Keratinocyte (primary cell): ENCODE data around the gene UROC1. TPM values are rescaled to one million over a fixed set of nuclear protein-coding genes. Genes with fewer than 3 reads are reported as not detected.

Experiments used
- DNase-seq: peaks from one replicate; pipeline ENCODE4 v3.0.0-alpha.2; 2011; ENCODE audit warnings: low read depth, missing footprints, low spot score
- FAIRE-seq: peaks from 2 replicates; lab custom pipeline; 2011; peaks lifted over from hg19 to GRCh38; lab: Jason Lieb, UNC
- H2AFZ ChIP-seq: 2 replicates; pipeline ENCODE4 v1.6.0; 2012; ENCODE audit warnings: low read length, control low read depth, inconsistent platforms; ENCODE audit not compliant: control insufficient read depth
- H3K27ac ChIP-seq: 2 replicates; pipeline ENCODE4 v1.5.1; 2011; ENCODE audit warnings: low read length; ENCODE audit not compliant: control insufficient read depth, insufficient read depth
- H3K27me3 ChIP-seq: 3 replicates; pipeline ENCODE4 v1.6.0; 2011; ENCODE audit warnings: low read length; ENCODE audit not compliant: control insufficient read depth, insufficient read depth; ENCODE audit errors: extremely low read depth
- H3K36me3 ChIP-seq, 2 experiments: 2 replicates in 1 of 2; 3 replicates in 1 of 2; pipeline ENCODE4 v1.5.1; 2011; ENCODE audit warnings: low read length in 2 of 2, mild to moderate bottlenecking in 1 of 2; ENCODE audit not compliant: control insufficient read depth in 2 of 2, insufficient read depth in 2 of 2; ENCODE audit errors: extremely low read depth in 1 of 2
- H3K4me1 ChIP-seq: 3 replicates; pipeline ENCODE4 v1.5.1; 2011; ENCODE audit warnings: low read length; ENCODE audit not compliant: control insufficient read depth, insufficient read depth; ENCODE audit errors: extremely low read depth
- H3K4me2 ChIP-seq: 3 replicates; pipeline ENCODE4 v1.6.0; 2011; ENCODE audit warnings: low read depth, low read length; ENCODE audit not compliant: control insufficient read depth, insufficient read depth; ENCODE audit errors: extremely low read depth
- H3K4me3 ChIP-seq, 3 experiments: fragments of 200-600 bp in 1 of 3; sonication (generic) in 1 of 3; 2 replicates in 2 of 3; 3 replicates in 1 of 3; pipeline ENCODE4 v1.5.1; 2011 to 2016; ENCODE audit warnings: low read length in 3 of 3, mild to moderate bottlenecking in 3 of 3, control low read depth in 2 of 3, inconsistent platforms in 1 of 3, low read depth in 1 of 3, mixed read lengths in 1 of 3, mixed run types in 1 of 3, moderate library complexity in 1 of 3; ENCODE audit not compliant: control insufficient read depth in 2 of 3, insufficient read depth in 2 of 3; ENCODE audit errors: extremely low read depth in 1 of 3
- H3K79me2 ChIP-seq: 2 replicates; pipeline ENCODE4 v1.6.0; 2012; ENCODE audit warnings: low read length; ENCODE audit not compliant: control insufficient read depth, insufficient read depth
- H3K9ac ChIP-seq: 3 replicates; pipeline ENCODE4 v1.6.0; 2011; ENCODE audit warnings: low read length; ENCODE audit not compliant: control insufficient read depth, insufficient read depth; ENCODE audit errors: extremely low read depth
- H3K9me1 ChIP-seq: 3 replicates; pipeline ENCODE4 v1.6.0; 2011; ENCODE audit warnings: low read length; ENCODE audit not compliant: control insufficient read depth, insufficient read depth; ENCODE audit errors: extremely low read depth
- H3K9me3 ChIP-seq: 2 replicates; pipeline ENCODE4 v1.5.1; 2012; ENCODE audit warnings: low read depth, low read length; ENCODE audit not compliant: control insufficient read depth
- H4K20me1 ChIP-seq: 3 replicates; pipeline ENCODE4 v1.6.0; 2011; ENCODE audit warnings: low read length; ENCODE audit not compliant: control insufficient read depth, insufficient read depth; ENCODE audit errors: extremely low read depth
- CTCF ChIP-seq, 3 experiments: IDR thresholded peaks in 1 of 3; conservative IDR thresholded peaks in 1 of 3; optimal IDR thresholded peaks in 1 of 3; 2 replicates in 2 of 3; 3 replicates in 1 of 3; pipeline versions ENCODE3 to v1.5.1; 2011; ENCODE audit warnings: low read length in 3 of 3, mild to moderate bottlenecking in 3 of 3, moderate library complexity in 2 of 3, control low read depth in 1 of 3, inconsistent platforms in 1 of 3; ENCODE audit not compliant: insufficient read depth in 2 of 3; ENCODE audit errors: extremely low read depth in 1 of 3
- EZH2 ChIP-seq: IDR thresholded peaks from one replicate; pipeline ENCODE4 v1.6.1; 2012; ENCODE audit warnings: inconsistent platforms, mild to moderate bottlenecking, low read length, moderate library complexity
- dilution Hi-C: fragments of 300-500 bp; cut with MboI; formaldehyde crosslinking; loops from one replicate; pipeline ENCODE4 v1.7.0; 2020; ENCODE audit warnings: low sequenced_read_pairs; ENCODE audit not compliant: extremely low pct_ligation_motif_present
- polyA plus RNA-seq, 5 experiments: library from polyadenylated mRNA; depleted of rRNA in 3 of 5; stranded (reverse) in 3 of 5; stranded (forward) in 1 of 5; unstranded in 1 of 5; fragments of >200 nt; gene quantifications; 1 replicate in 1 of 5; 2 replicates in 3 of 5; 3 replicates in 1 of 5; pipeline versions ENCODE4 v1.2.1 to v1.2.3, GENCODE V29; 2011 to 2012; ENCODE audit warnings: missing spikeins in 2 of 5, low read depth in 1 of 5, low replicate concordance in 1 of 5

Gene UROC1
- polyA plus RNA-seq, 1 donor (not counting 4 experiments of a cell fraction or from before 2014, with no cell fraction given), result not detected

GRCh38 chr3:126526668-126527005, 9.1 kb upstream of the UROC1 start:
- dilution Hi-C loops, result no loop called here
- H3K27me3 ChIP-seq, result peaks cover 32% of the 10 kb centered on the region
- H3K9me1 ChIP-seq, result no peaks in the 10 kb centered on the region
- no peak overlapping the region for H3K27ac ChIP-seq
- H3K4me3 ChIP-seq, result no peak overlapping the region
- DNase-seq (no peak), FAIRE-seq (no peak)
- TF ChIP-seq CTCF (optimal IDR thresholded peaks at IDR 0.05 in 1 of 3, IDR thresholded peaks at IDR 0.05 in 1 of 3, conservative IDR thresholded peaks at IDR 0.05 in 1 of 3; ENCODE audit: extremely low read depth in 1 of 3, insufficient read depth in 2 of 3, low read length in 3 of 3), result no peak
- TF ChIP-seq EZH2, result no peak
- H2AFZ ChIP-seq, result no peak overlapping the region
- no peaks in the 10 kb centered on the region for H3K36me3 ChIP-seq
- H3K9ac ChIP-seq, result no peak overlapping the region
- no peak overlapping the region for H3K4me2 ChIP-seq
- no peaks in the 10 kb centered on the region for H3K79me2 ChIP-seq
- no peaks in the 10 kb centered on the region for H3K9me3 ChIP-seq
- no peaks in the 10 kb centered on the region for H3K4me1 ChIP-seq
- H4K20me1 ChIP-seq, result no peaks in the 10 kb centered on the region

- Histone ChIP-seq H3K9me3 (no peaks in the 10 kb centered on the region), H3K4me3 (no peak overlapping the region), H4K20me1 (no peaks in the 10 kb centered on the region), H3K4me1 (no peaks in the 10 kb centered on the region), H3K27me3 (peaks cover 32% of the 10 kb centered on the region), H3K4me2 (no peak overlapping the region), H3K27ac (no peak overlapping the region), H3K36me3 (no peaks in the 10 kb centered on the region), H3K9ac (no peak overlapping the region), H3K9me1 (no peaks in the 10 kb centered on the region), H3K79me2 (no peaks in the 10 kb centered on the region), H2AFZ (no peak overlapping the region)
- no peak for DNase-seq
- no peak for TF ChIP-seq EZH2
- TF ChIP-seq CTCF (optimal IDR thresholded peaks at IDR 0.05 in 1 of 3, IDR thresholded peaks at IDR 0.05 in 1 of 3, conservative IDR thresholded peaks at IDR 0.05 in 1 of 3; ENCODE audit: extremely low read depth in 1 of 3, insufficient read depth in 2 of 3, low read length in 3 of 3), result no peak
- no peak for FAIRE-seq
- dilution Hi-C loops, result no loop called here
Observed at GRCh38 chr3:126525853-126526667, 8.5 kb upstream of the UROC1 start.
